Suprapubic skin (tissue), 3 donors: Measurements from ENCODE around the gene KLHL29.

Experiments
- POLR2A ChIP-seq, 2 donors: fragments of 450-650 bp; IDR thresholded peaks; one replicate each; pipeline ENCODE4 v1.6.1; 2017; ENCODE audit warnings: antibody characterized with exemption in 2 of 2, mild to moderate bottlenecking in 2 of 2, moderate library complexity in 2 of 2
- TF ChIP-seq, protein P1 (sequence below), 2 donors: fragments of 200-600 bp in 1 of 2; fragments of 450-650 bp in 1 of 2; sonication (generic) in 1 of 2; IDR thresholded peaks; one replicate each; pipeline ENCODE4 v1.5.1; 2016 to 2019; ENCODE audit warnings: antibody characterized with exemption in 2 of 2, mild to moderate bottlenecking in 1 of 2, moderate library complexity in 1 of 2

DNA sequence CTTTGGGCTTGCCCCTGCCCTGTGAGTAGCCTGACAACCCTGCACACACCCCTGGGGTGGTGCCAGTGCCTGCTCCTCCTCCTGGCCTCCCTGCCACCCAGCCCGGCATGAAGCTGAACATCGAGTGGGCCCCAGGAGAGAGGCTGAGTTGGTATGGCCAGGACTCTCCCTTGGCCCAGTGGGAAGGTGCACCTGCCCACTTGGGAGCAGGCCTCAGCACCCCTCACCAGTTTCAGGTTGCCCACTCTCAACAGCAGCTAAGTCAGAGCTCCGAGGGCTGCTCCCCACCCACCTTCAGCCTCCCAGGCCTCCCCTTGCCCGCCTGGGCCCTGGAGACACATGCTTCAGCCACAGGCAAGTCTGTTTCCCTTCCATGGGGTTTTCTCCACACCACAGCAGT lies 203.1 kb downstream of the KLHL29 start:
- TF ChIP-seq, protein P1, sequence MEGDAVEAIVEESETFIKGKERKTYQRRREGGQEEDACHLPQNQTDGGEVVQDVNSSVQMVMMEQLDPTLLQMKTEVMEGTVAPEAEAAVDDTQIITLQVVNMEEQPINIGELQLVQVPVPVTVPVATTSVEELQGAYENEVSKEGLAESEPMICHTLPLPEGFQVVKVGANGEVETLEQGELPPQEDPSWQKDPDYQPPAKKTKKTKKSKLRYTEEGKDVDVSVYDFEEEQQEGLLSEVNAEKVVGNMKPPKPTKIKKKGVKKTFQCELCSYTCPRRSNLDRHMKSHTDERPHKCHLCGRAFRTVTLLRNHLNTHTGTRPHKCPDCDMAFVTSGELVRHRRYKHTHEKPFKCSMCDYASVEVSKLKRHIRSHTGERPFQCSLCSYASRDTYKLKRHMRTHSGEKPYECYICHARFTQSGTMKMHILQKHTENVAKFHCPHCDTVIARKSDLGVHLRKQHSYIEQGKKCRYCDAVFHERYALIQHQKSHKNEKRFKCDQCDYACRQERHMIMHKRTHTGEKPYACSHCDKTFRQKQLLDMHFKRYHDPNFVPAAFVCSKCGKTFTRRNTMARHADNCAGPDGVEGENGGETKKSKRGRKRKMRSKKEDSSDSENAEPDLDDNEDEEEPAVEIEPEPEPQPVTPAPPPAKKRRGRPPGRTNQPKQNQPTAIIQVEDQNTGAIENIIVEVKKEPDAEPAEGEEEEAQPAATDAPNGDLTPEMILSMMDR (IDR thresholded peaks at IDR 0.05): no peak
- no peak for TF ChIP-seq POLR2A (IDR thresholded peaks at IDR 0.05)
